K562 (cell line): ENCODE measurements around the gene CLIC1. TPM values are rescaled to one million over a fixed set of nuclear protein-coding genes. Genes with fewer than 3 reads are reported as not detected.
A peak's percentile ranks its signal among the peaks of the same experiment; 100 is the strongest.

Experiments
- FOXK1 ChIP-seq: sonication (generic); formaldehyde crosslinking; IDR thresholded peaks from 2 replicates; pipeline ENCODE4 v1.8.0; 2022; ENCODE audit warnings: missing genetic modification reagents, mild to moderate bottlenecking, borderline replicate concordance
- HBP1 ChIP-seq: fragments of 450-650 bp; formaldehyde crosslinking; IDR thresholded peaks from 2 replicates; pipeline ENCODE4 v1.4.0; 2022; ENCODE audit warnings: missing genetic modification characterization
- HNRNPH1 ChIP-seq: fragments of 200-400 bp; formaldehyde crosslinking; optimal IDR thresholded peaks from 2 replicates; pipeline ENCODE3; 2017; ENCODE audit warnings: low read depth, mild to moderate bottlenecking, low read length, moderate library complexity
- HOXB6 ChIP-seq: fragments of 250-450 bp; sonication (Bioruptor Pico); IDR thresholded peaks from 2 replicates; pipeline ENCODE4 v1.5.1; 2022; ENCODE audit warnings: mild to moderate bottlenecking, borderline replicate concordance
- KLF1 ChIP-seq: fragments of 450-650 bp; IDR thresholded peaks from 2 replicates; pipeline ENCODE4 v1.6.1; 2016; ENCODE audit warnings: missing genetic modification characterization, missing compliant biosample characterization
- POLR3A ChIP-seq: IDR thresholded peaks from 2 replicates; pipeline ENCODE4 v1.6.1; 2011; ENCODE audit warnings: borderline replicate concordance, mild to moderate bottlenecking, moderate library complexity; ENCODE audit not compliant: insufficient read length, insufficient read depth; ENCODE audit errors: extremely low read depth
- PRMT5 ChIP-seq: sonication (generic); formaldehyde crosslinking; IDR thresholded peaks from 2 replicates; pipeline ENCODE4 v1.5.0; 2020; ENCODE audit warnings: missing genetic modification reagents
- RBM34 ChIP-seq: fragments of 200-400 bp; formaldehyde crosslinking; IDR thresholded peaks from 2 replicates; pipeline ENCODE4 v1.6.1; 2018; ENCODE audit warnings: low read length, borderline replicate concordance; ENCODE audit not compliant: insufficient read depth
- SFPQ ChIP-seq: fragments of 200-400 bp; formaldehyde crosslinking; IDR thresholded peaks from 2 replicates; pipeline ENCODE4 v1.6.1; 2017; ENCODE audit warnings: mild to moderate bottlenecking, low read depth, low read length, moderate library complexity
- TAF7 ChIP-seq: fragments of 450-650 bp; IDR thresholded peaks from 2 replicates; pipeline ENCODE4 v1.6.1; 2016; ENCODE audit warnings: missing genetic modification characterization, missing compliant biosample characterization
- TEAD4 ChIP-seq, 2 experiments: sonication (generic) in 1 of 2; formaldehyde crosslinking in 1 of 2; IDR thresholded peaks; 2 replicates each; pipeline versions ENCODE4 v1.6.1 to v1.8.0; 2012 to 2022; ENCODE audit warnings: borderline replicate concordance in 1 of 2, inconsistent platforms in 1 of 2, low read length in 1 of 2, mild to moderate bottlenecking in 1 of 2, missing genetic modification reagents in 1 of 2
- ZBTB49 ChIP-seq: sonication (generic); formaldehyde crosslinking; IDR thresholded peaks from 2 replicates; pipeline ENCODE4 v1.8.0; 2022; ENCODE audit warnings: missing genetic modification reagents, mild to moderate bottlenecking, borderline replicate concordance
- ZBTB9 ChIP-seq: fragments of 450-650 bp; formaldehyde crosslinking; IDR thresholded peaks from 2 replicates; pipeline ENCODE4 v1.4.0; 2020; ENCODE audit warnings: mild to moderate bottlenecking, moderate library complexity
- ZFP36 ChIP-seq: fragments of 150-350 bp; IDR thresholded peaks from 2 replicates; pipeline ENCODE4 v1.6.1; 2018; ENCODE audit warnings: low read length, low read depth; ENCODE audit not compliant: partially characterized antibody
- ZNF133 ChIP-seq: fragments of 250-450 bp; sonication (Bioruptor Pico); IDR thresholded peaks from 2 replicates; pipeline ENCODE4 v1.4.0; 2020; ENCODE audit warnings: mild to moderate bottlenecking
- ZNF354B ChIP-seq: fragments of 250-450 bp; sonication (Bioruptor Pico); IDR thresholded peaks from 2 replicates; pipeline ENCODE4 v1.4.0; 2020
- ZNF561 ChIP-seq: fragments of 450-650 bp; formaldehyde crosslinking; conservative IDR thresholded peaks from 2 replicates; pipeline ENCODE4 v1.4.0; 2020; ENCODE audit warnings: mild to moderate bottlenecking, moderate library complexity
- polyA plus RNA-seq, 8 experiments: library from polyadenylated mRNA; depleted of rRNA in 4 of 8; stranded (reverse) in 5 of 8; unstranded in 3 of 8; fragments of >200 nt; fragmentation: Nextera tagmentation in 2 of 8; fragmentation: Illumina TruSeq in 1 of 8; extraction: Ambion mirVana in 2 of 8; extraction: Trizol in 1 of 8; gene quantifications; 2 replicates each; pipeline versions ENCODE4 v1.2.1 to v1.2.3, GENCODE V29; 2011 to 2014; ENCODE audit warnings: inconsistent platforms in 1 of 8, missing spikeins in 1 of 8
- total RNA-seq, 7 experiments: library from RNA; depleted of rRNA in 6 of 7; stranded (reverse); fragments of >200 nt in 6 of 7; fragmentation: Illumina TruSeq in 2 of 7; extraction: Trizol in 2 of 7; gene quantifications; 2 replicates each; pipeline versions ENCODE4 v1.2.1 to v1.2.3, GENCODE V29; 2011 to 2021; ENCODE audit warnings: low replicate concordance in 1 of 7

Gene CLIC1
- total and polyA plus RNA-seq, 9 of the 15 experiments (the other 6 are each of a cell fraction or from before 2014, with no cell fraction given): 1,267 to 2,419 (median 1,808) TPM

- TF ChIP-seq HOXB6 (no peak), ZFP36 (no peak), SFPQ (no peak), RBM34 (no peak), HNRNPH1 (no peak), HBP1 (CRISPR knock-in tag) (peak; percentile 96), ZNF133 (CRISPR knock-in tag) (peak; percentile 88), ZBTB9 (no peak; the same call in 1 of the 2 replicates), ZNF354B (no peak), ZNF561 (CRISPR knock-in tag) (no peak; the same call in 1 of the 2 replicates), TEAD4 (IDR thresholded peaks at IDR 0.05; ENCODE audit: low read length) (peak; percentile 49; the same call in 1 of the 2 replicates), TEAD4 (CRISPR knock-in tag; IDR thresholded peaks at IDR 0.05; ENCODE audit: borderline replicate concordance) (no peak; the same call in 1 of the 2 replicates), ZBTB49 (no peak), FOXK1 (CRISPR knock-in tag) (no peak; the same call in none of the 2 replicates), KLF1 (0 out of 2 replicates have a peak, but pooled peaks have one; percentile 19), TAF7 (peak; percentile 4), PRMT5 (no peak), POLR3A (no peak)
Observed at GRCh38 chr6:31737991-31738979, 2.0 kb upstream of the CLIC1 start (continued).
